Activated naive CD4-positive, alpha-beta T cell treated with anti-CD3 and anti-CD28 coated beads, Interleukin-2, amount 50 U/mL, for 72 hours (primary cell): ENCODE measurements around the gene THSD4. TPM values are rescaled to one million over a fixed set of nuclear protein-coding genes. Genes with fewer than 3 reads are reported as not detected.
A peak's percentile ranks its signal among the peaks of the same experiment; 100 is the strongest.

Experiments used
- ATAC-seq, 2 donors: fragments of 150-1000 bp; cut with Tn5 transposase; 2 replicates each; pipeline ENCODE4 v1.10.0; 2021; ENCODE audit warnings: mild to moderate bottlenecking in 2 of 2, moderate library complexity in 2 of 2
- DNase-seq, 2 donors: peaks; one replicate each; pipeline ENCODE4 v3.0.0; 2021 to 2022; ENCODE audit warnings: low spot score in 2 of 2
- H3K27ac Mint-ChIP-seq, 2 donors: one replicate each; pipeline ENCODE4 v1.8.0; 2022; ENCODE audit warnings: mild to moderate bottlenecking in 2 of 2, mixed read lengths in 2 of 2
- H3K36me3 Mint-ChIP-seq, 2 donors: one replicate each; pipeline ENCODE4 v1.8.0; 2022; ENCODE audit warnings: mixed read lengths in 2 of 2
- H3K9me3 Mint-ChIP-seq, 2 donors: one replicate each; pipeline ENCODE4 v1.8.0; 2022; ENCODE audit warnings: mixed read lengths in 2 of 2
- total RNA-seq, 2 donors: library from RNA; stranded (reverse); gene quantifications; one replicate each; pipeline ENCODE4 v1.2.3, GENCODE V29; 2022

The THSD4 gene
- total RNA-seq, 2 donors from 2014 or later, result not detected

- Mint-ChIP-seq H3K36me3 (no peaks in the 10 kb centered on the region), H3K9me3 (no peaks in the 10 kb centered on the region), H3K27ac (no peak overlapping the region)
- ATAC-seq (no peak), DNase-seq (no peak)
These were observed 666.6 kb downstream of the THSD4 start for GRCh38 chr15:71781965-71782265.

- no peak for DNase-seq
These were observed 667.3 kb downstream of the THSD4 start for GRCh38 chr15:71782422-71783165.

GRCh38 chr15:71784719-71785118 lies 669.4 kb downstream of the THSD4 start:
- Mint-ChIP-seq H3K27ac (no peak overlapping the region), H3K36me3 (no peaks in the 10 kb centered on the region), H3K9me3 (no peaks in the 10 kb centered on the region)
- DNase-seq (peak in 1 of 2 donors; percentile 38), ATAC-seq (peak in 1 of 2 donors; percentile 33)

More at GRCh38 chr15:71782422-71783165, 667.3 kb downstream of the THSD4 start:
- Mint-ChIP-seq H3K9me3 (no peaks in the 10 kb centered on the region), H3K27ac (no peak overlapping the region), H3K36me3 (no peaks in the 10 kb centered on the region)
- ATAC-seq, result no peak

- H3K27ac Mint-ChIP-seq, result no peak overlapping the region
- DNase-seq (no peak), ATAC-seq (no peak)
- H3K9me3 Mint-ChIP-seq, result no peaks in the 10 kb centered on the region
- no peaks in the 10 kb centered on the region for H3K36me3 Mint-ChIP-seq
These were observed 670.7 kb downstream of the THSD4 start for GRCh38 chr15:71785996-71786395.

GRCh38 chr15:71786673-71787072 lies 671.4 kb downstream of the THSD4 start:
- Mint-ChIP-seq H3K36me3 (no peaks in the 10 kb centered on the region), H3K9me3 (no peaks in the 10 kb centered on the region)
- ATAC-seq, result no peak

GRCh38 chr15:71788646-71789579 lies 673.6 kb downstream of the THSD4 start:
- DNase-seq (no peak), ATAC-seq (no peak)
- Mint-ChIP-seq H3K27ac (no peak overlapping the region), H3K36me3 (no peaks in the 10 kb centered on the region), H3K9me3 (no peaks in the 10 kb centered on the region)

More at GRCh38 chr15:71786673-71787072, 671.4 kb downstream of the THSD4 start:
- DNase-seq, result no peak
- H3K27ac Mint-ChIP-seq, result no peak overlapping the region

GRCh38 chr15:71789616-71790015 lies 674.3 kb downstream of the THSD4 start:
- DNase-seq (no peak), ATAC-seq (no peak)
- Mint-ChIP-seq H3K27ac (no peak overlapping the region), H3K9me3 (no peaks in the 10 kb centered on the region), H3K36me3 (no peaks in the 10 kb centered on the region)

GRCh38 chr15:71790081-71790480 lies 674.8 kb downstream of the THSD4 start:
- Mint-ChIP-seq H3K36me3 (no peaks in the 10 kb centered on the region), H3K27ac (no peak overlapping the region), H3K9me3 (no peaks in the 10 kb centered on the region)
- DNase-seq, result no peak
- ATAC-seq, result no peak

- Mint-ChIP-seq H3K36me3 (no peaks in the 10 kb centered on the region), H3K9me3 (no peaks in the 10 kb centered on the region), H3K27ac (no peak overlapping the region)
- DNase-seq (no peak), ATAC-seq (no peak)
These were observed 676.7 kb downstream of the THSD4 start for GRCh38 chr15:71791975-71792374.

GRCh38 chr15:71792521-71792920 lies 677.2 kb downstream of the THSD4 start:
- H3K9me3 Mint-ChIP-seq, result no peaks in the 10 kb centered on the region
- H3K36me3 Mint-ChIP-seq, result no peaks in the 10 kb centered on the region
- no peak overlapping the region for H3K27ac Mint-ChIP-seq
- no peak for ATAC-seq
- DNase-seq, result no peak

GRCh38 chr15:71798641-71799040 lies 683.4 kb downstream of the THSD4 start:
- Mint-ChIP-seq H3K9me3 (no peaks in the 10 kb centered on the region), H3K36me3 (no peaks in the 10 kb centered on the region), H3K27ac (no peak overlapping the region)
- ATAC-seq (no peak), DNase-seq (no peak)

GRCh38 chr15:71800190-71800589 lies 684.9 kb downstream of the THSD4 start:
- Mint-ChIP-seq H3K9me3 (no peaks in the 10 kb centered on the region), H3K27ac (no peak overlapping the region), H3K36me3 (no peaks in the 10 kb centered on the region)
- ATAC-seq, result no peak
- DNase-seq, result no peak

- no peaks in the 10 kb centered on the region for H3K9me3 Mint-ChIP-seq
- peak in 1 of 2 donors; percentile 75 for ATAC-seq
- DNase-seq, result peak in 1 of 2 donors; percentile 30
- H3K36me3 Mint-ChIP-seq, result no peaks in the 10 kb centered on the region
- H3K27ac Mint-ChIP-seq, result no peak overlapping the region
These were observed 685.8 kb downstream of the THSD4 start for GRCh38 chr15:71800835-71801745.

GRCh38 chr15:71801935-71802655 lies 686.8 kb downstream of the THSD4 start:
- Mint-ChIP-seq H3K9me3 (no peaks in the 10 kb centered on the region), H3K36me3 (no peaks in the 10 kb centered on the region), H3K27ac (no peak overlapping the region)
- ATAC-seq (no peak), DNase-seq (no peak)

- peak in 1 of 2 donors; percentile 73 for DNase-seq
- peak; percentile 24 to 71 for ATAC-seq
- no peaks in the 10 kb centered on the region for H3K9me3 Mint-ChIP-seq
- H3K36me3 Mint-ChIP-seq, result no peaks in the 10 kb centered on the region
- no peak overlapping the region for H3K27ac Mint-ChIP-seq
These were observed 687.5 kb downstream of the THSD4 start for GRCh38 chr15:71802770-71803169.

GRCh38 chr15:71804226-71804625 lies 689.0 kb downstream of the THSD4 start:
- ATAC-seq (no peak), DNase-seq (no peak)
- Mint-ChIP-seq H3K9me3 (no peaks in the 10 kb centered on the region), H3K36me3 (no peaks in the 10 kb centered on the region), H3K27ac (no peak overlapping the region)
